Measurements from ENCODE around the gene RPAP2. TPM values are rescaled to one million over a fixed set of nuclear protein-coding genes. Genes with fewer than 3 reads are reported as not detected.

Gene RPAP2
- total and polyA plus RNA-seq, 10 of the 15 experiments (the other 5 are each of a cell fraction or from before 2014, with no cell fraction given) = 11.4 to 39.5 (median 21.7) TPM

DNA sequence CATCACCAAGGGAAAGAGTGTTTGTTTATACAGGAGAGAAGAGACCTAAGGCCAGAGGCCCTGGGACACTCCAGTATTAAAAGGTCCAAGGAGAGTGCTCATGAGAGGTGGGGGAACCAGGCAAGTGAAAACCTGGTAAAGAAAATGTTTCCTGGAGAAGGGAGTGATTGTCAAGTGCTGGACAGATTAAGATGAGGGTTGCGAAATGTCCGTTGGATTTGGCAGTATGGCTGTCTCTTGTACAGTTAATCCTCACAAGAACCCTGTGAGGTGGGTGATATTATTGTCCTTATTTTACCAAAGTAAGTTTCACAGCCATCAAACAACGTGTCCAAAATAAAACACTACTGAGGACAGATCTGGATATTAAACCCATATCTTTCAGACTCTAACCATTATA, 44.2 kb downstream of the RPAP2 start:
- Histone ChIP-seq H2AFZ (ENCODE audit: control insufficient read depth, low read depth, low read length) (no peak overlapping the region), H3K4me1 (ENCODE audit: control insufficient read depth, insufficient read depth, low read length) (no peaks in the 10 kb centered on the region; the same call in 1 of the 2 replicates), H3K79me2 (ENCODE audit: control insufficient read depth, insufficient read depth, low read length) (no peaks in the 10 kb centered on the region), H3K27ac (ENCODE audit: control insufficient read depth, insufficient read depth) (no peak overlapping the region), H3K9me3 (replicated peaks; ENCODE audit: control insufficient read depth, insufficient read depth, low read length) (no peaks in the 10 kb centered on the region), H3K36me3 (ENCODE audit: control insufficient read depth in 2 of 2, insufficient read depth in 2 of 2, low read length in 1 of 2) (peaks cover 0 to 13% of the 10 kb centered on the region in 2 experiments; a peak in 2 of 4 replicates), H3K27me3 (replicated peaks in 1 of 2; ENCODE audit: control insufficient read depth in 2 of 2, insufficient read depth in 2 of 2, low read length in 1 of 2) (no peaks in the 10 kb centered on the region), H4K20me1 (ENCODE audit: control insufficient read depth, insufficient read depth) (no peaks in the 10 kb centered on the region), H3K4me2 (ENCODE audit: control insufficient read depth, insufficient read depth) (no peak overlapping the region), H3K4me3 (no peak overlapping the region), H3K9ac (ENCODE audit: control insufficient read depth, insufficient read depth, low read length) (no peak overlapping the region)
- SMC1A ChIA-PET (ENCODE audit: uncharacterized antibody, unreplicated experiment) = interaction anchor here (1.7 kb wide), 1 partner anchor 32 kb away, joined by 4 read pairs; no protein-coding TSS in a partner anchor
- POLR2A ChIA-PET = no interaction called here
- CTCF ChIA-PET = no interaction called here
- RAD21 ChIA-PET (ENCODE audit: unreplicated experiment) = no interaction called here
- intact Hi-C loops (cut with micrococcal nuclease; ENCODE audit: unreplicated experiment) (no loop called here), in situ Hi-C loops (cut with MboI) (no loop called here)
- DNase-seq (ENCODE audit: low read depth, low spot score) = no peak
- no TSS peak for BruUV-seq (replicated peaks)
- FAIRE-seq = no peak
- no peak for ATAC-seq
- 95% methylated on average over 3 of the region's 3 CpGs for WGBS (ENCODE audit: insufficient coverage, insufficient replicate concordance, low lambda C conversion rate, missing lambda C conversion rate)
- TF ChIP-seq YBX1 (IDR thresholded peaks at IDR 0.05) = no peak
- no peak for TF ChIP-seq POLR2A (IDR thresholded peaks at IDR 0.05; ENCODE audit: low read depth, low read length)
- TF ChIP-seq NBN (IDR thresholded peaks at IDR 0.05) = no peak
- TF ChIP-seq CREB1 (IDR thresholded peaks at IDR 0.05; ENCODE audit: low read depth) = no peak
- no peak for TF ChIP-seq NR2C1 (IDR thresholded peaks at IDR 0.05)
- no peak for TF ChIP-seq TARDBP (IDR thresholded peaks at IDR 0.05; ENCODE audit: borderline replicate concordance)
- TF ChIP-seq, protein P1, sequence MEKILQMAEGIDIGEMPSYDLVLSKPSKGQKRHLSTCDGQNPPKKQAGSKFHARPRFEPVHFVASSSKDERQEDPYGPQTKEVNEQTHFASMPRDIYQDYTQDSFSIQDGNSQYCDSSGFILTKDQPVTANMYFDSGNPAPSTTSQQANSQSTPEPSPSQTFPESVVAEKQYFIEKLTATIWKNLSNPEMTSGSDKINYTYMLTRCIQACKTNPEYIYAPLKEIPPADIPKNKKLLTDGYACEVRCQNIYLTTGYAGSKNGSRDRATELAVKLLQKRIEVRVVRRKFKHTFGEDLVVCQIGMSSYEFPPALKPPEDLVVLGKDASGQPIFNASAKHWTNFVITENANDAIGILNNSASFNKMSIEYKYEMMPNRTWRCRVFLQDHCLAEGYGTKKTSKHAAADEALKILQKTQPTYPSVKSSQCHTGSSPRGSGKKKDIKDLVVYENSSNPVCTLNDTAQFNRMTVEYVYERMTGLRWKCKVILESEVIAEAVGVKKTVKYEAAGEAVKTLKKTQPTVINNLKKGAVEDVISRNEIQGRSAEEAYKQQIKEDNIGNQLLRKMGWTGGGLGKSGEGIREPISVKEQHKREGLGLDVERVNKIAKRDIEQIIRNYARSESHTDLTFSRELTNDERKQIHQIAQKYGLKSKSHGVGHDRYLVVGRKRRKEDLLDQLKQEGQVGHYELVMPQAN (conservative IDR thresholded peaks at IDR 0.05) = no peak
